NCI-H446 treated with DMSO at 0.1 percent for 48 hours (cell line): Measurements from ENCODE around the gene KIF18B.

Experiments used
- DNase-seq: peaks from one replicate; lab custom pipeline; 2025; lab: John Stamatoyannopoulos, UW

Gene KIF18B

DNA sequence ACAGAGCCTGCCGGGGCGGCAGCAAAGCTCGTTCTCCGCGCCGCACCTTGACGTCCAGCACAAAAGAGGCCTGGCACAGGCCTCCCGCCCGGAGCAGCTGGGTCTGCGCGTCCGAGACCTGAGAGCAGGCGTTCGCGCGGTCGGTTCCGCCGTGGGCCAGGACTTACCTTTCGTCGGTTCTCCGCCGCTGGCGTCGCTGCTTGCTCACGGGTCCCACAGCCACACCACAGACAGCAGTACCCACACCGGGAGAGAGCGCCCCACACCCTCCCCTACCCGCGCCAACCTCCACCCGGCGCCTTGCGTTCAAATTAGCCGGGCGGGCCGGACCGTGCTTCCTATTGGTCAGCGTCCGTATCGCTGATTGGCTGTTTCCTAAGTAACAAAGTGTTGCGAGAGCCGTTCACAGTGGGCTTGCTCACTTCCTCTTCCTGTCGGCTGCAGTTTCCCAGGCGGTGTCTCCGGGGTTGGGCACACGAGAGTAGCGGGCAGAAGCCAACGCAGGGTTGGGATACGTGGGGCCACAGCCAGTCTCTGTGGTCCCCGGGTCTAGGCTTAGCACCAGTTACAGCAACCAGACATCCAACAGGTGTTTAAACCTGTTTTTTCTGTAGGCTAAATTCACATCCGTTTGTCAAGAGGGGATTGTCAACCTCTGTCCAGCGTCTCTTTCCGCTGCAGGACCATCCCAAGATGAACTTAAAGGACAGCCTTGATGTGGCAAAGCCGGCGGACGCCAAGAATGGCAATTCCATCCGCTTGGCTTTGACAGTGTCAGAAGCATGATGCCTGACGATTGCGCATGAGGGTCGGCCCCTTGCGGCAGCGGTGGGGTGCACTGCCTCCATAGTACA lies at the start of gene KIF18B:
Gene KIF18B (minus strand): TSS at position 313 of the 854 bp plus-strand sequence. CDS start 11,429 bp downstream, outside the sequence.
- DNase-seq = peak; percentile 93

GRCh38 chr17:44996304-44996703 lies 48.7 kb upstream of the KIF18B start:
- no peak for DNase-seq

- no peak for DNase-seq
Observed at GRCh38 chr17:44995436-44996001, 47.9 kb upstream of the KIF18B start.

- DNase-seq = no peak
Observed at GRCh38 chr17:44992242-44992939, 44.8 kb upstream of the KIF18B start.

DNA sequence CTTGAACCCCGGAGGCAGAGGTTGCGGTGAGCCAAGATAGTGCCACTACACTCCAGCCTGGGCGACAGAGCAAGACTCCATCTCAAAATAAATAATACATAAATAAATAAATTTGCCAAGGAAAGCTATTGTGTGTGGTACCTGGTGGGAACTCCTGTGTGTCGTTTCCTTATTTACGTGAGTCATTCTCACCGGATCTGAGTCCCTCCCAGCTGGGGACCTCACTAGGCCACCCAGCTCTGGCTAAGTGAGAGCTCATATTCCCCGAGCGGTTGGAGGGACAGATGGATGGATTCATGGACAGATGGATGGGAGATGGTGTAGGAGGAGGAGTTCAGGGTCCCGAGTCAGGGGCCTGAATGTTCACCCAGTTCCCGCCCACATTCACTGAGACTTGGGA lies 43.4 kb upstream of the KIF18B start:
- DNase-seq = no peak

DNA sequence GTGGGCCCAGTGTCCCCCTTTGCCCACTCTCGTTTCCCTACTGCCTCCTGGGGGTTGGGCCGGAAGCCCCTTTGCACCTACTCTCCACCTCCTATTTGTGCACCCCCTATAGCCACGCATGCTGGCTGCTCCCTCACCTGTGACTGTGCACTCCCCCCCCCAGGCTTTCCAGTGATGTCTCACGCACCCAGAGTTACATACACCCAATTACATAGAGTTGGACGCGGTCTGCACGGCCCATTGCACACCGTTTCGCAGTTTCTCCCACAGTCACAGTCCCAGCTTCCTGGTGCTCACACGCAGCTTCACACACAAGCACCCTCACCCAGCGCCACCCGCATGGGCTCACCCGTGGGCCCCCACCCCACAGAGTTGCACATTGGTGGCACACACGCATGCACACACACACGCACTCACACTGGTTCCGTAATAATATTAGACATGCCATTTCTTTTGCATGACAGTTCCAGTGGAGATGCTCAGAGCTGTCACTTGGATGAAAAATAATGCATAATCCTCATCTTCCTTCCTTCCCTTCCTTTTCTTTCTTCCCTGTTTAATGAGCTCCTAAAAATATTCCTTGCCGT lies 42.1 kb upstream of the KIF18B start:
- no peak for DNase-seq

DNA sequence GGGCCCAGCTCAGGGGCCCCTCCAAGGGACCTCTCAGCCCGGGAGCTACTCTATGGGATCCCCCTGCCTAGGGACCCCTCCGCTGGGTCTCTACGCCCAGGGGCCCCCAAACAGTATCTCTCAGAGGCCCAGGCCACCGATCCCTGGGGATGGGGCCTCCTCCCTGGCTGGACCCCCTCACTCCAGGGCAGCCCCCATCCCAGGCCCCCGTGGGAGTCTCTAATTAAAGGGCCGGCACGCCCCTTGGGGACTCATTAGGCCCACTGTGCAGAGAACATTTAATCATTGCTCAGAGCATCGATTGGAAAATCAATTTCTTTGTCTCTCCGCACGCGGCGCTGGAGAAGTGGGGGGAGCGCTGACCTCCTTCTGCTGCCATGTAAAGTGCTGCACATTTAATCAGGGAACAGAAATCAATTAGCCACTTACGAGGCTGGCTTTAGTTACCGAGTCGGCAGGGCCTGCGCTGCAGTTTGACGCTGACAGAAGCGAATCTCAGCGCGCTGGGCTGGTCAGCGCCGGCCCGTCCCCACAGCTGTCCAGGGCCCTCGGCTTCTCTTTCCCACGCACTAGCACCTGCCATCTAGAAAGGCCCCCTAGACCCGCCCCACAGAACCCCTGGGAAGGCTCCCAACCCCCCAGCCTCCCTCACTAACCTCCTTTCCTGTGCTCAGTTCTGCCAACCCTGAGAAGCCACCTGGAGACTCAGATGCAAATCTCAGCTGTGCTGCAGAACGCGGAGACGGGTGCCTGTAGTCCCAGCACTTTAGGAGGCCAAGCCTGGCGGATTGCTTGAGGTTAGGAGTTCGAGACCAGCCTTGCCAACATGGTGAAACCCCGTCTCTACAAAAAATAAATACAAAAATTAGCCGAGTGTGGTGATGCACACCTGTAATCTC lies 40.7 kb upstream of the KIF18B start:
- DNase-seq = no peak

GRCh38 chr17:44983563-44983962 lies 36.0 kb upstream of the KIF18B start:
- no peak for DNase-seq

- DNase-seq = no peak
Observed at GRCh38 chr17:44982113-44982702, 34.6 kb upstream of the KIF18B start.

- DNase-seq = peak; percentile 55
Observed at GRCh38 chr17:44981221-44981968, 33.8 kb upstream of the KIF18B start.

GRCh38 chr17:44979426-44979995 lies 31.9 kb upstream of the KIF18B start:
- no peak for DNase-seq

DNA sequence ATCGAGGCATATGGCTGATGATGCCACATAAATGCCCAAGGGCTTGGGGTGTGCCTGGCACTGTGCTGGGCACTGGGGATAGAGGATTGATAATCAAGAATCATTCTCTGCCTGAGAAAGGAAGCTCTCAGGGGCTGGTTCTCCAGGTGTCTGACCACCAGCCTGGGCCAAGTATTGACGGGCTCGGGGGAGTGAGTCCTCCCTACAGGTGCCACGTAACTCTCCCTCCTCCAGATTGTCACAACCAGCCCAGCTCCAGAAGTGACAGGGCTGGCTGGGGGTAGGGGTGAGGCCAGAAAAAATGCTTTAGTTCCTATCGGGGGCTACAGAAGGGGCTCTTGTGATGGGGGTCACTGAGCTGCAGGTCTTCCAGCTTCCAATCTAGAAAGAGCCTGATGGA lies 31.2 kb upstream of the KIF18B start:
- no peak for DNase-seq

DNA sequence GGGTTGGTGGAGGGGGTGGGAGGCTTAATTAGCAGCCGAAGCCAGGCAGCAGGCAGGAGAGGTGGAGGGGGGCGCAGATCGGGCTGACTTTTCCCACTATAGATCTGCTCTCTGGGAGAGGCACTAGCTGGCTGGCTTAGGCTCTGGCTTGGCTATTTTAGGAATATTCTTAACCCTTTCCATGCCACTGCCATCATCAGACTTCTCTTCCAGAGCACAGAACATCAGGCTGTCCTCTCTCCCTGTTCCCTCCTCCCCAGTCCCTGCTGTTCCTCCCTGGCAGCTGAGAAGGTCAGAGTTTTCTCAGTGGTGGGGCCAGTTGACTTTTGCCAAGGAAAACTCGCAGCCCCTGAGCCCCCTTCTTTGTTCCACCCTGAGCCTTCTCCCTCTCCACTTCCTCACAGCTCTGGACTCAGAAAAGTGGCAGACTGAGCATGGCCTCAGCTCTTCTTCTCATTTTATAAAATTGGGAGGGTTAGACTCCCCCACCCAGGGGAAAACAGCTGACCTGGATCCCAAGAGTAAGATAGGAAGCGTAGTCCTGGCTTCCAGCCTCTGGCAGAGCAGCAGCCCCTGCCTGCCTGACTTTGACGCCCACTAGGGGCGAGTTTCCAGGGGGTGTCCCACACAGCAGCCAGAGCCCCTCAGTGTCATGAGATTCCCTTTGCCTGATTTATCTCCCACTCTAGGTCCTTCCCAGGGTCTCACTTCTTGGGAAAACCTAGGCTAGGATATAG lies 30.4 kb upstream of the KIF18B start:
- no peak for DNase-seq

DNA sequence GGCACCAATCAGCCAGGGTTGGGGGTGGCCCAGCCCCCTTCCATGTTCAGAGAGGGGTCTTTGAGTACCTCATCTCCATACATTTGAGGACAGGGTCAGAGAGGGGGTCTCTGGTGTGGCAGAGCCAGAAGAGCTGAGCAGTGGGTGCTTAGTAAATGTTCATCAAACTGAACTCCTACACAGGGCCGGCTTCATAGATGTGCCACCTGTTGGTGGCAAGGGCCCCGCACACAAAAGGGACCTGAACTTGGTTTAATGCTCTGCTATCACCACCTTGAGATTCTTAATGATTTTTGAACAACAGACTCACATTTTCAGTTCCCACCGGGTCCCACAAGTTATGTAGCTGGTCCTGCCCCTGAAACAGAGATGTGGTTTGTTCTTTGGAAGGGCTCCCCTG lies 29.5 kb upstream of the KIF18B start:
- DNase-seq = no peak

- no peak for DNase-seq
Observed at GRCh38 chr17:44976206-44976605, 28.6 kb upstream of the KIF18B start.

DNA sequence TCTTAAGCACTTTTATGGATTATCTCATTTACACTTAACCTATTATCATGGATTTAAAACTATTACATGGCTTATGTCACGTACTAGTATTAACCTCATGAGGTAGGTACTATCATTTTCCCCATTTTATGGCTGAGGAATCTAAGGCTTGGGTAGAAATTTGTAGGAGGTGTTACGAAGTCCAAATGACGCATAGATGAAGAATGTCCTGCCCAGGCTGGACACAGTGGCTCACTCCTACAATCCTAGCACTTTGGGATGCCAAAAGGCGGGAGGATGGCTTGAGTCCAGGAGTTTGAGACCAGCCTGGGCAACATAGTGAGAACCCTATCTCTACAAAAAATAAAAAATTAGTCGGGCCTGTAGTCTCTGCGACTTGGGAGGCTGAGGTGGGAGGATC lies 25.4 kb upstream of the KIF18B start:
- no peak for DNase-seq

DNA sequence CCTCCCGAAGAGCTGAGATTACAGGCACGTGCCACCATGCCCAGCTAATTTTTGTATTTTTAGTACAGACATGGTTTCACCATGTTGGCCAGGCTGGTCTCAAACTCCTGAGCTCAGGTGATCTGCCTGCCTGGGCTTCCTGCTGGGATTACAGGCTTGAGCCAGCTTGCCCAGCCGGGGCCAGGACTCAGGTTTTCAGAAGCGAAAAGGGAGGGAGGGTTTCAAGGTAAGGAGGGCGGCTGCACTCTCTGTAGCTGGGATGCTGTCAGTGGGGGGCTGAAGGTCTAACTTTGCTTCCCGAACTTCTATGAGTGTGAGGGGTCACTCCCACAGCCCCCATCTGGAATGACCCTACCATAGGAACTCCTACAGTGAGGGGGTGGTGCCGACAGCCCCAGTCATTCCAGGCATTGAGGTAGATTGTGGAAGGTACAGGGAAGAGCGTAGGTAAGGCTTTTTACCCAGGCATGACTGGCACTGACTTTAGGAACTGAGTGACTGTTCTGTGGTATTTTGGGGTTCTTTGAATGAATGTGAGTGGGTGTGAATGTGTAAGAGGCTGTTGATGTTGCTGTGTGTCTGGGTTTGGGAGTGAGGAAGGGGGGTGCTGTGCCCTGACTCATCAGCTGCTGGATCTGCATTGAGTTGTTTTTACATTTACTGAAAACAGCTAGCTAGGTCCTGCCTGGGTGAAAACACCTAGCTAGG lies 24.4 kb upstream of the KIF18B start:
- DNase-seq = no peak

DNA sequence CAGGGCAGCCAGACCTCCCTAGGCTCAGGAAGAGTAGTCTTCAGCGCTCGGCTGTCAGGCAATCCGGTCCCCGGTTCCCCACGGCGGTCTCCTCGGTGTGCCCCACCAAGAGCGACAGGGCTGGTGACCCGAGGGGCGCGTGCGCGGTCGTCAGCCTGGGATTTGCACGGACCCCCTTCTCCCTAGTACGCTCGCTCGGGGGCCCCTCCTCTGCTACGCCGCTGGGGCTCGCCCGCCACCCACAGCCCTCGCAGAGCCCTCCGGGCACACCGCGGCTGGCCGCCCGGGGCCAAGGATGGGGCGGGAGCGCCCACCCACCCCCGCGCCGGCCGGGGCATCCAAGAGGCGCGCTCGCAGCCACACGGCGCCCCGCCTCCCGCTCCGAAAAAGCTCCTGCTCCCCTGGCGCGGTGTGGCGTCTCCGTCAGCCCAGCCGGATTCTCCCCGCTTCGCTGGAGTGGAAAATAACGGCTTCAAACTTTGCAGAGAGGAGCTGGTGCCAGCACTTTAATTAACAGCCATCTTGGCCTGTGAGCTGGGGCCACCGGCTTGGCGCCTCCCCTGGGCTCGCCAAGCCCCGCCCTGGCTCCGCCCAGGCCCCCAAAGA lies 22.7 kb upstream of the KIF18B start:
- peak; percentile 78 for DNase-seq
